HG03565 (cell line): Measurements from ENCODE around the gene GRIK4.
"Not testable (repeated sequence)": the region's sequence is repeated elsewhere in the genome, so short reads cannot be mapped to it uniquely, and the experiment has no call there.

Source experiments
- ATAC-seq: cut with Tn5 transposase; IDR thresholded peaks from one replicate; pipeline ENCODE4 v1.9.1; 2021; ENCODE audit warnings: mild to moderate bottlenecking, moderate library complexity; ENCODE audit not compliant: unreplicated experiment

Gene GRIK4

DNA sequence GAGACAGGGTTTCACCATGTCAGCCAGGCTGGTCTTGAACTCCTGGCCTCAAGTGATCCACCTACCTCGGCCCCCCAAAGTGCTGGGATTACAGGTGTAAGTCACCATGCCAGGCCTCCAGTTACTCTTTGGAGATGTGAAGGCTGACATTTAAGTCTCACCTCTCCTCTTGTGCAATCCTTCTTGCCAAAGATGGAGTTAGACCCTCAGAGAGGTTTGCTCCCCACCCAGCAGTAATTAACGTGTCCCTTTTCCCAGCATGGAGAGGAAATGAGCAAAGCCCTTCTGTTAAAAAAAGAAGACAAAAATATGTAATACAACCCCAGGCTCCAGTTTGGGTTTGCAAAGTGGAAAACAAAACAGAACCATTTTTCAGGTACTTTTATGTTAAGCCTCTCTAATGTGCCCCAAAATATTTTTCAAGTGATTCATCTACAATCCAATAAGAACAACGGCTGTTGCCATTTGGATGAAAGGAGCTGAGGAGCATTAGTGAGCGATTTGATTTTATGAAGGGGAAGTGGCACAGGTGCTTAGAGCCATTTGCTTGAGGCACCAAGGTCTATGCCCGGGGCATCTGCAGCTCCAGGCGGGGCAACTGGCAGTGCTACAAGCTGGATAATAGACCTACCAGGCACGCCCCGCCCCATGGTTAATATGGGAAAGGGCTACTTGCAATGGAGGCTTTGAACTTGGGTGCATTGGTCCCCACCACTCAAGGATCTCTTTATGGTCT, 57.2 kb downstream of the GRIK4 start:
- no peak for ATAC-seq

DNA sequence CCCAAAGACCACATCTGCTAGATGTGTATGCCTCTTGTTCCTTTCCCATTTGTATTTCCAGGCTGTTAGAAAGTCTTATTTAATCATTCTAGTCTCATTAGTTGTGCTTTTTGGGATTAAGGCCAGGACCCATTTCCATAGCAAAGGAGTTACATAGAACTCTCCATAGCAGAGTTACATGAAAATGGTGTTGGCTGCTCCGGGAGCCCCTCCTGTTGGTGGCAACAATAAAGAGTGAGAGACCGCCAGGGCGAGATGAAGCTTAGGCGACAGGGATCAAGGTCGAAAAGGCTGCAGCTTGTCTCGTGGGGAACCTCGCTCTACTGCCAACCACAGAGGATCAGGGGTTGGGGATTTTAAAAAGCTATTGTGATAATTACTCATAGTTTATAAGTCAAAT, 58.3 kb downstream of the GRIK4 start:
- no peak for ATAC-seq

DNA sequence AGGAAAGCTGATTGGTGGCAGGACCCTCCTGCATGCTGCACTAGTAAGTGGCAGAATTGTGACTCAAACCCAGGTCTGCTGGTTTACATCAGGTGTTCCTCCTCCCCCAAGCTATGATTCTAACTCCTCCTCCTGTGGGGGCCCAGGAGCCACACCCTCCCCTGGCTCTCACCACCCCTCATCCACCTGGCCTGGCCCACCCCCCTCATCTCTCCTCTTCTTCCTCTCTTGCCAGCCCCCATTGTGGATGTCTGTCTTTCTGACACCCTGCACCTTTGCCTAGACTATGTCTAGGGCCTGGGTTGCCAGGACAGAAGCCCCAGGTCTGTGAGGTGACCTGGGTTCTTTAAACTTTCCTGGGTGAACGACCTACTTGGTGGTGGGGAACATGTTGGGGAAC, 59.9 kb downstream of the GRIK4 start:
- no peak for ATAC-seq

DNA sequence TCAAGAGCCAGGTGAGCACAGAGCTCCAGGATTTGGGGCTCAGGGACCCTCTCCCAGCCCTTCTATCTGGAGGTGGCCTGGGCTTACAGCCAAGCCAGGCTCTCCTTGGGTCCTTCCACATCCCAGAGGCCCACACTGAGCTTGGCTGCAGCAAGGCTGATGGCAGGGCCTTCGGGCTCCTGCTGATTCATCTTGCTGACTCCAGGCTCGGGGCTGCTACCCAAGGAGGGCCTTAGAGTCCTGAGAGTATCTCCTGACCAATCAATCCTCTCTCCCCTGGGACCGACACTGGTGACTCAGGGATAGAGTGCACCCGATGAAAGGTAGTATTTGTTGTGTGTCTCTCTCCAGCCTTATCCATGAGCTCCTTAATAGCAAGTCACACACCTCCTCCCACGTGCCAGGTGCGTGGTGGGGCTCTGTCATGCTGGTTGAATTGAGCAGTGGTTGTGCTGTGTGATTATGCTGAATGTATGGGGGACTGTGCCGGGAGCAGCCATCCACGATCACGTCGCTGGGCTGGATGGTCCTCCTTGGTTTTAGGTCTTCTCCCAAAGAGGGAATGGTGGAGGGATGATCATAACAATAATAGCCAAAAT, 62.3 kb downstream of the GRIK4 start:
- ATAC-seq, result no peak

DNA sequence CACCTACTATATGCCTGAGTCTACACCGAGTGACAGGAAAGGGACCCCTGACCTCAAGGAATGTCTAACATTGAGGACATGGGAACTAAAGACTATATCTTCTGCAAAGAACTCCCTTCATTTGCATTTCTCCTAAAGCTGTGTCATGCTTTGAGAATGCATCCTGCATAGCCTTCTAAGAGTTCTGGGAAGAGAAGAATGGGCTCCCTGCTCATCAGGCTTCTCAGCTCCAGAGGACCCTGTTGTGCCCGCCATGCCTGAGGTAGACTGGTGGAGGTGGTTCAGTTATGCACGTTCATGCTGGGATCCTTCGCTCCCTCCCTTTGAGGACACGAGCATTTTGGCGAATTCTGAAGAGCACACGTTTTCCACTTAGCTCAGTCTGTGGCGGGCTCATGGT, 63.3 kb downstream of the GRIK4 start:
- no peak for ATAC-seq

DNA sequence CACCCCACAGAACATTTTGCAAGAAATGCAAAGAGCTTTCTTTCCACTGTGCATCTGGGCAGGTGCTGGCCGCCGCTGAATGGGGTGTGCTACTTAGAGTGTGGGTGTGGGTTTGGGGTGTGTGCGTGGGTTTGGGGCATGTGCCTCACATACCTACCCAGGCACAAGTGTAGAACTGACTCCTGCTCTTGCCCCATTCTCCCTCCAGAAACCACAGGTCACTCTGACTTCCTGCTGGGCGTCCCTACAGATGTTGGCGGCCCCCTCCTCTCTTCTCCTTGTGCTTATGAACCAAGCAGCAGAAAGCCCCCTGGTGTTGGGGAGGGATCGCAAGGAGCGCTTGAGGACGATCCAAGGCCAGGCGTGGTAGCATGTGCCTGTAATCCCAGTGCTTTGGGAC, 63.9 kb downstream of the GRIK4 start:
- ATAC-seq, result no peak

DNA sequence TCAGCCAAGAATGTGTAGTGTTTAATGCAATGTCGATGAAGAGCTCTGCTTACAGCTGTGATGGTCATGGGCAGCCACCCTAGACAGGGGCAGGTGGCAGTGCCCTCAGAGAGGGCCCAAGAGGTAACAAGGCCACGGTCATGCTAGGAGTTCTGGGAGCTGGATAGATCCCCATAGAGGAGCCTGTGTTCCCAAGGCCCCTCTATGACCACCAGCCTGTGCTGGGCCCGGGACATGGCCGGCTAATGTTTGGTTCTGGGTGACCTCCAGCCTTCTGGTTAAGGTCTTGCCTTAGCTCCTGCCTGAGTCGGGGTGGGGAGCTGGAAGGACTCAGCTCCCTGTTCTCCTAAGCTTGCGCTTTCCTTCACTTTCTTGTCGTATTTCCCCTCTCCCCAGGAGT, 65.1 kb downstream of the GRIK4 start:
- no peak for ATAC-seq

DNA sequence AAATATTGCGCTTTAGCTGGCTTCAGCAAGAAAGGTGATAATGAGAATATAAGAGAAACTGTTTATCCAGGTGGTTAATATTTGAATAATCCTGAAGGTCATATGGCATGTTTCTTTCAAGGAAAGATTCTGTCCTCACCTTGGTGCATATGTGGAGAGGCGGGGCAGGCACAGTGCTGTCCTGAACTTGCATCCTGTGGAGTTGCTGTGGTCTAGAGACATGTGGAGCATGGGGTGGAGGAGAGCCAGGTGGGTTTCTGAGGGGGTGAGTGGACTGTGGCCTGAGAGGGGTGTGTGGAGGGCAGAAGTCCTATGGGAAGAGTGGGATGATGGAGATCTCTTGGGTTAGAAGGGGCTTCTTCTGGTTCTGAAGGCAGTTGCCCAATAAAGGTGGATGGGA, 65.5 kb downstream of the GRIK4 start:
- no peak for ATAC-seq

DNA sequence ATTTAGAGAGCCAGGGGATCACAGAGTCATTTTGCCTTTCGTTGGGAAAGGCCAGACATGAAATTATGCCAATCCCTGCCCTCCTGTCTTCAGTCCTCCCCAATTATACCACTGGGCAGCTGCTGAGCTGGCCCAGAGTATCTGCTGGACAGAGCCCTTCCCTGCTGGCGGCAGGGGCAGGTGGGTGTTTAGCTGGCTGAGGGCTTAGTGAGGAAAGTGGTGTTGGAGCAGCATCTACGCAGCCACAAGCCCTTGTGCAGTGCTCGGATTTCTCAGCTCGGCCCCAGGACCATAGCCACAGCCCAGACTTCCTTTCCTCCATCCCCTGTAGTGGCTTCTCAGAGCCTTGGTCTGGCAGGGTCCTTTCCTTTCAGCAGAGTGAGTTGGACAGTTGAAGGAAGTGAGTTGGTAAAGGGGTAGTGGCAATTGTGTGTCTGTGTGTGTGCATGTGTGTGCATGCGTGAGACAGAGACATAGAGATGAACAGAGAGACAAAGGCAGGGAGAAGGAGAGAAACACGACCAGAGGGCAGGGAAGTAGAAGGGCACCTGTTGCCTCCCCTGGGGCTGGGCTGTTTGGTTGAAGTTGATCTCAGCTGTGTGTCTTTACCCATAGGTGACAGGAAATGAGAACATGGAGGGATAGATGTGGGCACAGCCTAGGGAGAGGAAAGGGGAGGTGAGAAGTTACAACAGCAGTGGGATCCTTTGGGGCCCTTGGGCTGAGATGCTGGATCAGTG, 66.2 kb downstream of the GRIK4 start:
- no peak for ATAC-seq

DNA sequence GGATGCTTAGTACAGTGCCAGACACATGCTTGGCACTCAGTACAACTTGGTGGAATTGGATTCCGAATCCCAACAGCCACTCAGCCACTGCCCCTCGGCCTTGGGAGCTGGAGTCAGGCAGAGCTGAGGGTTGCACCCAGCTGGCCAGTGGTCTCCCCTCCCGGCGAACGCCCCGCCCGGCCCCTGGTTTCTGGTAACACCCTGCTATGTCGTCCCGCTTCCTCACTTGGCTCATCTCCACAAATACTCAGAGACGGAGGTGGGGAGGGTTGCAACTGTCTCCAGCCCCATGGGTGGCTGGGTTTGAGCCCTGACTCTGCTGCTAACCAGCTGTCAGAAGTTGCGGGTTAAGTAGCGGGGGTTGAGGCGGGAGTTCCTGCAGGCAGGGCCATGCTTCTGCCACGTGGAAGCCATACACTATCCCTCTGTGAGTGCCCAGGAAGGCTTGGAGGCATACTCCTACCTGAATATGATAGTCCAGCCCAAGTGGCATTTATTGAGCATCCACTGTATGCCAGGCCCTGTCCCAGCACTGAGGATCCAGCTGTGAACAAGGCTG, 67.1 kb downstream of the GRIK4 start:
- ATAC-seq, result no peak

DNA sequence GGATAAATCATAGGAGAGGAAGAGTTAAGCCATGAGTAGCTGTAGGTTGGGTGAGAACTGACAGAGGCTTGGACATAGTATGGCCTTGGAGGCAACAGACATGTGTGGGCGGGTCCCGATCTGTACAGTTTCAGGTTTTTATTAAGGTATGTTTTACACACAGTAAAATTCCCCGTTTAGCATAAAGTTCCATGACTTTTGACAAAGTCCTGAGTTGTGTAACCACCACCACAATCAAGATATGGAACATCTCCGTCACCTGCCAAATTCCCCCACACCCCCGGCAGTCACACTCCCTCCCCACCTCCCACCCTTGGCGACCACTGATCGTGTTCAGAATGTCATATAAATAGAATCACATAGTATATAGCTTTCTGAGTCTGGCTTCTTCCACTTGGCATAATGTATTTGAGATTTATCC, 68.1 kb downstream of the GRIK4 start:
- ATAC-seq, result no peak

DNA sequence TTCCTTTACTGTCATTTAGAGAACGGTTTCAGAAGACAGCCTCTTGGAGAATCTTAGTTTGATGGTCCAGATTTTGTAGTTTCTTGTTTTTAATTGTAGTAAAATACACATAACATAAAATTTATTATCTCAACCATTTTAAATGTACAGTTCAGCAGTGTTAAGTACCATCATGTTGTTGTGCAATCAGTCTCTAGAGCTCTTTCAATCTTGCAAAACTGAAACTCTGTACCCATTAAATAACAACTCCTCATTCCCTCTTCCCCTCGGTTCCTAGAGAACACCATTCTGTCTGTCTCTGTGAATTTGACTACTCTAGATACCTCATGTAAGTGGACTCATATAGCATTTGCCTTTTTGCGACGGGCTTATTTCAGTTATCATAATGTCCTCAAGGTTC, 69.8 kb downstream of the GRIK4 start:
- ATAC-seq, result no peak

DNA sequence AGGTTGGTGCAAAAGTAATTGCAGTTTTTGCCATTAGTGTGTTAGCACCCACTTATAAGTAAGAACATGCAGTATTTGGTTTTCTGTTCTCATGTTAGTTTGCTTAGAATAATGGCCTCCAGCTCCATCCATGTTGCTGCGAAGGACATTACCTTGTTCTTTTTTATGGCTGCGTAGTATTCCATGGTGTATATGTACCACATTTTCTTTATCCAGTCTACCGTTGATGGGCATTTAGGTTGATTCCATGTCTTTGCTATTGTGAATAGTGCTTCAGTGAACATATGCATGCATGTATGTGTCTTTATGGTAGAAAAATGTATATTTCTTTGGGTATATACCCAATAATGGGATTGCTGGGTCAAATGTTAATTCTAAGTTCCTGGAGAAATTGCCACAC, 71.0 kb downstream of the GRIK4 start:
- not testable (repeated sequence) for ATAC-seq

DNA sequence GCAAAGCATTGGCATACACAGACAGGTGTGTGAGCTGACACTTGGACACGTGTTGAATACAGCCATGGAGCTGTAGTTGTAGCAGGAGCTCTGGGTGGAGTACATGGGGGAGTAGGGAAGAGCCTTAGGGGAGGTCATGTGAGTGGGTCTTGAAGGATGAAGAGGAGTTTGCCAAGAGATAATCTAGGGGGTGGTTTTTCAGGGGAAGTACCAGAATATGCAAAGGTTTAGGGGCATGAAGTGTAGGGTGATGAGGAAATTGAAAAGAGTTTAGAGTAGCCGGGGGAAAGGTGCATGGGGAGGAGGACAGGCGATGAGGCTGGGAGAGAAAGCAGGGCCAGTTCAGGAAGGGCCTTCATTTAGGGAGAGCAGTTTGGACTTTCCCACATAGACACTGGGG, 74.5 kb downstream of the GRIK4 start:
- no peak for ATAC-seq

DNA sequence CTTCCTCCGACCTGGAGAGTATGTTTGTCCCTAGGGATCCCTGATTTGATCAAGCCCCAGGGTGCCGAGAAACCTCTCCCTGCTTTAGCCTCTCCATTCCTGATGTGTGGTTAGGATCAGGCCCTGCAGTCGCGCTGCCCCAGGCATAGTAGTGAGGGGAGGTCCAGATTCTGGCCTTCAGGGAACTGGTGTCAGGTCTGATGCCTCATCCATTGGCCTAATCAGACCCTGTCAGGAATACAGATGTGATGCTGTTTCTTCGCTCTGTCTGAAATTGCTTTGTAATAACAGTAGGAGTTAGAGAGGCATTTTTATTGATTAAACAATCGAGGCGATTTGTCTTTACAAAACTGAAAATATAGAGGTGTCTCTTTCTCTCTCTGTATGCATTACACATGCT, 75.2 kb downstream of the GRIK4 start:
- no peak for ATAC-seq

DNA sequence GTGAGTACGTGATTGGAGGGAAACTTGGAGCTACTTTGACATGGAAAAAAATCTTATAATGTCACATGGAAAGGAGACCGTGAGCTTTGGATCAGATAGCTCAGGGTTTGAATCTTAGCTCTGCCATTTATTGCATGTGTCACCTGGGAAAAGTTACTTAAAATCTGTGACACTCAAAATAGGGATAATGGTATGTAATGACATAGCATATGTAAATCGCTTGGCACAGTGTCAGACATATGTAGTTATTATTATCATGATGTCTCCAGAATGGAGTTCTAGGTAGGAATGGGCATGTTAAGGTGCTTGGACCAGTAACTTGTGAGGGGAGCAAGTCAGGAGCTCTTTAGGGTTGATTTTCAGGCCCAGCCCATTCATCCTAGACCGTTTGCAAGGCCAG, 75.8 kb downstream of the GRIK4 start:
- ATAC-seq, result no peak

DNA sequence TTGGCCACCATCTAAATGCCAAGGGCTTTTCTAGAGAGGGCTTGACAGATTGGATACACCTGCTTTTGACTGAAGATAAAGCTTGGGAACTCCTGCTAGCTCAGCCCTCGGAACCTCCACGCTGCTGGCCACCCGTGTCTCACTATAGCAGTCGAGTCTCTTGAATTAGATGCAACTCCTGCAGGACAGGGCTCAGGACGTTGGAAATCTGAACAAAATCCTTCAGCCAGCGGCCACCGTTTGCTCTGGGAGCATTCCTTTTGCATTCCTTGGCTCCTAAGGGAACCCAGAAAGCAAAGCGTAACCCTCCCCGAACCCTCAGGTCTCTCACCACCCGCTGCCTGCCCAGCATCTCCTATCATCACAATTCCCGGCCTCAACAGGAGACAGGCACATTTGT, 77.8 kb downstream of the GRIK4 start:
- ATAC-seq, result no peak

DNA sequence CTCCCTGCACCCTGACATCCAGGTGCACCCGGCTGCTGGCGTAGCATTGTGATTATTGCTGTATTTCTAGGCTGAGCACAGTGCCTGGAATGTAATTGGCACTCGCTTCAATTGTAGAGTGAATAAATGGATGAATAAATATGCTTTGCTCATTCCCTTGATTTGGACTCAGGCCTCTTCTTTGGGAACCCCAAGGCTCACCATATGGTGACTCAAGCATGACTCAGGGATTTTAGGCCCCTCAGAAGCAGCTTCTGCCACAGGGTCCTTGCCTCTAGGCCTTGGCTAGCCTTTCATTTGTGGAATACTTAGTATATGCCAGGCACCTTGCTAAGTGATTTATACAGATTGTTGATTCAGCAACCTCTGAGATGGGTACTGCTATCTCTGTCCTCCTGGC, 78.9 kb downstream of the GRIK4 start:
- ATAC-seq, result no peak

DNA sequence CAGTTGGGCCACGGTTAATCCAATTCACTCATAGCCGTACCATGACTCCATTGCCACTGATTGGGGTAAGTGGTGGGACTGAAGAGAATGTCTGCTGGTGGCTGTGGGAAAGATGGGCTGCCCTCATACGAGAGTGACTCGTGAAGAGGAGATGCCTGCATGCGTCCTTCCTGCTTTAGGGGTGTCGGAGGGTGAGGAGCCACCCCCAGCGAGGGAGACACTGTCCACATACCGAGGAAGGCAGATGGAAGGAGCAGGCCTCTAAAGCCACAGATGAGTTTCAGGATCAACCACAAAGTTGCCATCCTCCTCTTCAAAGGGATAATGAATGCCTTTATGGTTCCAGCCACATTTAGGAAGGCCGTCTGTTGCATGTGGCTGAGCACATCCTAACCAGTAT, 83.2 kb downstream of the GRIK4 start:
- ATAC-seq, result no peak

DNA sequence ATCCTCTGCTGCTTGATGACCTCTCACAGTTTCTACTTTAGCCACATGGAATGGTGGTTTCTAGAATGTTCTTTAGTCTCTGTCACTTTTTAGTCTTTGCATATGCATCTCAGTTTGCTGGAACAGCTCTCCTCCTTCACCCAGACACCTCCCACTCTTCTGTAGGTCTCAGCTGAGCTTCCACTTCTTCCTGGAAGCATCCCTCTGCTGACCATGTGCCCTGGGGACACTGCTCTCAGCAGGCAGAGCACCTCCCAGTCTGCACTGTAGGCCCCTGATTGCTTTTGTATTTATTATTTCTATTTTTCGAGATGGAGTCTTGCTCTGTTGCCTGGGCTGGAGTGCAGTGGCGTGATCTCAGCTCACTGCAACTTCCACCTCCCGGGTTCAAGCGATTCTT, 84.0 kb downstream of the GRIK4 start:
- no peak for ATAC-seq

DNA sequence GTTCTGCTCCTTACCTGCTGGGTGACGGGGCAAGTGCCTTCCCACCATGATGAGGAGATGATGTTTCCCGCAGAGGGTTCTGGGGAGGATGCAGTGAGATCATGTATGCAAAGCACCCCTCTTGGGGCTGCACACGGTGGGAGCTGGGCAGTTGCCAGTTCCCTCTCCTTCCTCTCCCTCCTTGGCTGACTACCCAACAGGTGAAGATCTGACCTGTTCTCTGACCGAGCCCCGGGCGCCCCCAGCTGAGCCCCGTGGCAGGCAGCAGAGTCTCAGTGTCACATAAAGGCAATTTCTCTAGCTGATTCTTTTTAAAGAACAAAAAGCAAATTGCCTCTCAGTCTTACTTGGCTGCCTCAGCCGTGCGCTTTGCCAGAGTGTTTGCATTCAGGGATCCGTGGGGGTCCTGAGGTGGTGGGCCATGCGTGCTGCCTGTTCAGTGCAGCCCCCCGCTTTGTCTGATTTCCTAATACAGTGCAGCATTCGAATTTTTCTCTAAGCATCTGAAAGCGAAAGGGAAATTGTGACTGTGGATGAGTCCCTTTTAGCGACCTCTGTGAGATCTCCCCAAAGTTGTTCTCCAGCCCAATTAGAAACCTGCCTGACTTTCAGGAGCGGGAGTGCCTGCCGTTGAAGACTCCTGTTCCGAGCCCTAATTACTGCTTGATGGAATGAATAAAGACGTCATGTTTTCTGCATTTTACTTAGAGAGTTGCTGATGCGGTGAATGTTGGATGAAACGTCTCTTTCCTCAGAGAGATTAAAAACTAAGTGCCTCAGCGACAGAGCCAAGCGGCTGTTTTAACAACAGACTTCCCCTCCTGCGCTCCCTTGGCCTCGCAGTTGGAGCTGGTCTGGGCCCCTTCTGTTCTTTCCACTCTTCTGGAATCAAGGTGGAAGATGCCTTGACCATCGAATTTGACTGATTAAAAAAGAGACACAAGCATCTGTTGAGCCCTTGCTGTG, 86.0 kb downstream of the GRIK4 start:
- ATAC-seq, result no peak
